ENCODE measurements around the gene UBE4B. TPM values are rescaled to one million over a fixed set of nuclear protein-coding genes. Genes with fewer than 3 reads are reported as not detected.

UBE4B gene
- 11.3 to 14.5 TPM (median 12.7 TPM) in 5 replicates for total RNA-seq (2022; extraction: Qiagen RNA extraction)

GRCh38 chr1:10032590-10033358 is at the start of gene UBE4B:
Gene UBE4B, plus strand, starts transcription at chr1:10032958. Its CDS starts 713 bp downstream, at chr1:10033671.

DNA sequence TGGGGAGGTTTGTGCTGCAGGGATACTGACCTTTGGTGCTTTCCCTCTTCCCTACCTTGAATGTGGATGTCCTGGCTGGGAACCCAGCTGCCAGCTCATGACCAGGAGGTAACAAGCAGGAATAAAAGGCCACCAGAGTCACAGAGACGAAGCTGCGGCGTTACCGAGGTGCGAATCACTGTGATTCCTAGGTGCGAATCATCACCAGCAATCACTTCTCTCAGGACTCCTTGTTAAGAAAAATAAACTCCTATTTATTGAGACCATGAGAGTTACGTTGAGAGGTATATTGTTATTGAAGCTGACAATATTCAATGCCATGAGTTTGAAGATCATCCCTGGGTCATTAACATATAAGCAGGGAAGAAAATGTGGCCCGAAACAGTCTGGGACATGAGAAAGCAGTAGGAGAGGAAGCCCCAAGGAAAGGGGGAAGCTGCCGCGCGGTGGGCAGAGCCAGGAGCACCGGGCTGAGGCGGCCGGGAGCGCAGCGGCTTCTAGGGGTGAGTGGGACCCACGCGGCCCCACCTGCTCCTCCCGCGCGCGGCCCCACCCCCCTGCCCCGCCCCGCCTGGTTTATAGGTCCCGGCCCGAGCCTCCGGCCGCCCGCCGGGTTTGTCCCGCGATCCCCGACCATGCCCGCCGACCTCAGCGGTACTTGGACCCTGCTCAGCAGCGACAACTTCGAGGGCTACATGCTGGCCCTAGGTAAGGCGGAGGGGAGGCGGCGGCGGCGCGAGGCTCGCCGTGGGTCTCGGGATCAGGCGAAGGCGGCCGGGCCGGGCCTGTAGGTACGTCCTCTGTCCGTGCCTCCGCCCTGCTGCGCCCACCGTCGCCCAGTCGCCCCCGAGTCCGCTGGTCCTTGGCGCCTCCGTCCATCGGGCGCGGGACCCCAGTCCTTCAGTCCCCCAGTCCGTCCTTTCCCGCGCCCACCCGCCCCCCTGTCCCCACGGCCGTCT is 35.9 kb upstream of the UBE4B start, which contains the start of gene RBP7:
TSS of gene RBP7 (plus strand) at position 605 of the 959 bp plus-strand sequence. CDS start at position 636, 31 bp downstream.

GRCh38 chr1:10209905-10210810 is 177.4 kb downstream of the UBE4B start, which contains the start of gene KIF1B:
Gene KIF1B, plus strand, starts transcription at chr1:10210570. Its CDS starts 21,759 bp downstream, at chr1:10232329.

Other genes starting within 250 kb of the UBE4B start
- gene CLSTN1, start 209.0 kb upstream of the UBE4B start, total RNA-seq (2022; extraction: Qiagen RNA extraction) = 55.1 to 65.1 TPM (median 61.4 TPM) in 5 replicates
- gene CTNNBIP1, start 122.7 kb upstream of the UBE4B start, total RNA-seq (2022; extraction: Qiagen RNA extraction) = 7.8 to 12.9 TPM (median 12.0 TPM) in 5 replicates
- 17.7 to 23.9 TPM (median 20.1 TPM) in 5 replicates for gene LZIC, start 89.6 kb upstream of the UBE4B start, total RNA-seq (2022; extraction: Qiagen RNA extraction)
- gene NMNAT1, start 89.5 kb upstream of the UBE4B start, total RNA-seq (2022; extraction: Qiagen RNA extraction) = 2.0 to 2.7 TPM (median 2.3 TPM) in 5 replicates
- 4.7 to 7.7 TPM (median 6.5 TPM) in 5 replicates for gene RBP7, start 35.7 kb upstream of the UBE4B start, total RNA-seq (2022; extraction: Qiagen RNA extraction)
- gene KIF1B, start 177.6 kb downstream of the UBE4B start, total RNA-seq (2022; extraction: Qiagen RNA extraction) = 10.6 to 15.0 TPM (median 13.2 TPM) in 5 replicates